GM19324 (cell line): Measurements from ENCODE around the gene RBM20.

Source experiments
- ATAC-seq: cut with Tn5 transposase; IDR thresholded peaks from one replicate; pipeline ENCODE4 v1.9.1; 2021; ENCODE audit warnings: mild to moderate bottlenecking, moderate library complexity; ENCODE audit not compliant: unreplicated experiment, low FRiP score

Gene RBM20

DNA sequence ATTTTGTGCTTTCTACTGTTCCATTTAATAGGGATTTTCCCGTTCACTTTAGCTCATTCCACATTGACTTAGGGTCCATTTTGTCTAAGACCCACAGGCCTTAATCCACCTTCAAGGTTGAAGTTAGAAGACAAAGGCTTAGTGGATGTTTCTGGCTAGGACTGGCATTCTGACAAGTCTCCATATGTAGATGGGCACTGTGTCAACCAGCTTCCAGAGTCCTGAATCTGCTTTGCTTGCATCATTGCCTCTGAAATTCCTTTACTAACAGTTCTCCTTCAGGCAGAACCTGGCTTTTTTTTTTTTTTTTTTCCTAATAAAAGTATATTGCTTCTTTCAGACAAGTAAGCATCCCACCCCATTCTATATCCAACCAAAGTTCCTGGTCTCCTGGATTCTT, 158.0 kb downstream of the RBM20 start:
- no peak for ATAC-seq

DNA sequence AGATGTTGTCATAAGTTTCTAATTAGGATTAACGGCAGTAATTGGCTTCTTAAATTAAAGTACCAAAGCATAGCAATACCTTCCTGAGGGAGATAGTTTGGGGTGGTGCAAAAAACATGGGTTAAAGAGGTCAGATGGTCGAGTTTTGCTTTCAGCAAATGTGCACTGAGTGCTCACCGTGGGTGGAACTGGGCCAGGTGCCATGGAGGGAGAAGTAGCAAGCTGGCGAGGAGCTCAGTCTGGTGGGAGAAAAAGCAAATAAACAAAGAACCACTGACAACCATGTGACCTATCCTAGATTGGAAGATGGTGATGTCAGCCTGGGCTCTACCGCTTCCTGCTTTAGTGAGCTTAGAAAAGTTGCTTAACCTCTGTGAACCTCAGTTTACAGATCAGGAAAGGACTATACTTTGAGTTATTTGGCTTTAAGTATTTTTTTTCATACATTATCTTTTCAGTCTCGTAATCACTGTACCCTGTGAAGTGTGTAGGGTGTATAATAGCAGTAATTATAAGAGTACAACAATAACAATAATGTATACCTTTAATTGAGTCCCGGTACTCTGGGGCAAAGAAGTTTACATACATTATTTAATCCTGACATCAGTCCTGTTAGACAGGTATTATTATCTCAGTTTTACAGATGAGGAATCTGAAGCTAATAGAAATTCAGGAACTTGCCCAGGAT, 158.6 kb downstream of the RBM20 start:
- ATAC-seq = peak; percentile 52

DNA sequence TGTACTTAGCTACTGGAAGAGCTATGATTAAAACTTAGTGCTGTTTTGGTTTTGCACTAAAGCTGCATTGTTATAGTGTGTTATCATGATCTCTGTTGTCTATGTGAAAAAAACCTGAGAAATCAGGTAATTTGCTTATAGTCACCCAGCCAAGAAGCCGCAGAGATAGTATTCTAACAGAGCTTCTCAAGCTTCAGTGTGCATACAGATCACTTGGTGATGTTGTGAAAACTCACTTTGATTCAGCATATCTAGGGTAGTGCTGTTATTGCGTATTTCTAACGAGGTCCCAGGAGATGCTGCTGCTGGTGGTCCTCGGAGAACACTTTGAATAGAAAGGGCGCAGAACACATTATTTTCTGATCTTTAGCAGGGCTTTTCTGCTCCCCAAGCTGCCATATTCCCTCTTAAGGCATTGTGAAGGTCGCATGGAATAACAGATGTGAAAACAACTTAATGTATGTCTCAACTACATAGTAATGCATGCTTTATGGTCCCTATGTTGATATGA, 159.2 kb downstream of the RBM20 start:
- peak; percentile 56 for ATAC-seq

DNA sequence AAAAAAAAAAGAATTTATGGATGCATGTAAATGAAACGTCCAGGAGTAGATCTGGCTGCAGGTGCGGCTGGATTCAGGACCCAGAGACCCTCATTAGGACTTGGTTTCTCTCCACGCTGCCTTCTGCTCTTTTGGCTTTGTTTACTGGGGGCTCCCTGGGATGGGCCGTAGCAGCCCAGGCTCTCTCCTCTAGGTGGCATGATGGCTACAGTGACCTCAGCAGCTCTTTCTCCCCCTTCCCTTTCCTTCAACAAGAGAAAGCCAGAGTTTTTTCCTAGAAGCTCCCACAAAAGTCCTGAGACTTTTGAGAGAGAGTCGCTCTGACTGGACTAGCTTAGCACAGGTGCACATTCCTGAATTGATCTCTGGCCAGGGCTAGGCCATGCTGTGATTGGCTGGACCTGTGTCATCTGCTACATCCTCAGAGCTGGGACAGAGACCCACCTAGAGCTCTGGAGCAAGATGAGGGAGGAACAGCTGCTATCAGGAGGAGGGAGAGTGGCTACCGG, 159.7 kb downstream of the RBM20 start:
- ATAC-seq = peak; percentile 45

DNA sequence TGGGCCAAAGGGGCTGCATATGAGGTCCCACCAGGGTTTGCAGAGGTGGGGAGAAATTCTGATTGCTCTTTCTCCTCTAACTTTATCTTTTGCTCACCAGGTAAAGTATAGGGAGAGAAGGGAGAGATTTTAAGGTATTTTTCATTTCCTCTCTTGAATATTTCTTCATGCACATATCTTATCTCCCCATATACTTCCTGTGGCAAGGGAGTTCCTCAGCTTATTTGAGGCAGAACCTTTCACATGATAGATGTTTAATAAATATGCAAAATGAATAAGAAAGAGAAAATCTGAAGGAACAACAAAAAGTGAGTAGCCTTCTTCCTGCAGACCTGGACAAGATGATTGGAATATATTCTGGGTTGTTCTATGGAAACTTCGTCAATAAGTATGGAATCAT, 160.2 kb downstream of the RBM20 start:
- no peak for ATAC-seq

DNA sequence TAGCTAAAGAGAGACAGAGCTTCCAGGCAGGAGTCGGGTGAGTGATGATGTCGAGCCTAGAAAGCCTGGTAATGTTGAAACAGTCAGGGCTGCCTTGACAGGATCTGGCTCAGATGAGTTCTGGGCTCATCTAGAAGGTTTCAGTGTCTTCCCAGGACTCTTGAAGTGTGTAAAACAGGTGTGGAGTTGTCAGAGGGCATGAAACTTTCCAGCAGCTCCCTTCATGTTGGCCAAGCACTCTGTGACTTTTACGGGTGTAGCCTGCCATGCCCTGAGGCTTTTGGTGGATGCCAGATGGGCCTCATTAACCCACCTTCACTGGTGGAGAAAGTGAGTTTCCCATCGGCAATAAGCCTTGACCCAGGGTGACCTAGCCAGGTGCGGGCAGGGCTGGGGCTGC, 161.2 kb downstream of the RBM20 start:
- no peak for ATAC-seq

DNA sequence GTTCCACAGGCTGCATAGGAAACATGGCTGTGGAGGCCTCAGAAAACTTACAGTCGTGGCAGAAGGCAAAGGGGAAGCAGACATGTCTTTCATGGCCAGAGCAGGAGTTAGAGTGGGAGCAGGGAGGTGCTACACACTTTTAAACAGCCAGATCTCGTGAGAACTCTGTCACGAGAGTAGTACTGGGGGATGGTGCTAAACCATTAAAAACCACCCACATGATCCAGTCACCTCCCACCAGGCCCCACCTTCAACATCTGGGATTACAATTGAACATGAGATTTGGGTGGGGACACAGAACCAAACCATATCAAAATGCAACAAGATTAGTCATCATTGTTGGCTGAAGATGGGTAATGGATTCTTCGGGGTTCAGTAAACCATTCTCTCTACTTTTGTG, 162.2 kb downstream of the RBM20 start:
- no peak for ATAC-seq

DNA sequence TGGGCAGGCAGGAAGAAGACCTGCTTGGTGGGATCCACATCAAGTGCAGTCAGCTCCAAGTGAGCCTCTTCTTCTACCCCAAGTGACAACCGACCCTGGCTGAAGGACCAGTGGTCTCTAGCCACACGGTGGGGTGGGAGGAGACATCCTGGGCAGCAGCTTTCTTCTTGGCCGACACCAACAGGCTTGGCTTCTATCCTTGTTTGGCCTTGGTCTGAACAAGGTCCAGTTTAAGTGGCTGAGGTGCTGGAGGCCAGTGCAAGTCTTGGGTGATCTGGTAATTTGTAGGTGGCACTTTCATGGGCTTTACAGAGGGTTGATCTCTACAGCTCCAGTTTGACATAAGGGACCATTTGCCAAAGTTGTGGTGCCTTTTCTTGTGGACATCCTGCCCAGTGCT, 164.0 kb downstream of the RBM20 start:
- ATAC-seq = no peak

DNA sequence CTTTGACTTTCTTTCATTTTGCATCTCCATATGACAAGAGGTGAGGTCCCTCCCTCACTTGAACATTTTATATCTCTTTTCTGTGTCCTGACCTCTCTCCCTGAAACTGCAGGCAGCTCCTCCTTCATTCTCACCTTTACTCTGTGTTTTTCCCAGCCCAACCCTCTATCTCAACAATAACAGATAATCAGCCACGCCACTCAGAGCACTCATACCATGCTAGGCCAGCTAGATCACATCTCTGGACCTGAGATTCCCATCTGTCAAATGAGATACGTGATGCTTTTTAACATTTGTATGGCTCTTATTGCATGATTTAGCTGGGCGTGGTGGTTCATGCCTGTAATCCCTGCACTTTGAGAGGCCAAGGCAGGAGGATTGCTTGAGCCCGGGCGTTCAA, 164.5 kb downstream of the RBM20 start:
- no peak for ATAC-seq

DNA sequence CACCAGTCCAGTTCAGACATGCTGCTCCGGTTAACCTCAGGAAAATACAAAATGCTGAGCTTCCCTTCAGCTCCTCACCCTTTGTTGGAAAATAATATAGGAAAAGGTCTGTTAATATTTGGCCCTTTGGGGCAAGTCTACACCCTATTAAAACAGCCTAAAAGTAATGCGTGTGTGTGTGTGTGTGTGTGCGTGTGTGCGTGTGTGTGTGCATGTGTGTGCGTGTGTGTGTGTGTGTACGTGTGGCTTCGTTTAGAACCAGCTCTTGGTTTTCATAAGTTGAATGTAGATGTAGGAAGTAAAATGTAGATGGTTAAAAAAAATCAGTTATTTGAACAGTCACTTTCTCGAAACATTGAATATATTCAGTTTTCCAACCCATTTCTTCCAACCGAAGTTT, 166.5 kb downstream of the RBM20 start:
- no peak for ATAC-seq

DNA sequence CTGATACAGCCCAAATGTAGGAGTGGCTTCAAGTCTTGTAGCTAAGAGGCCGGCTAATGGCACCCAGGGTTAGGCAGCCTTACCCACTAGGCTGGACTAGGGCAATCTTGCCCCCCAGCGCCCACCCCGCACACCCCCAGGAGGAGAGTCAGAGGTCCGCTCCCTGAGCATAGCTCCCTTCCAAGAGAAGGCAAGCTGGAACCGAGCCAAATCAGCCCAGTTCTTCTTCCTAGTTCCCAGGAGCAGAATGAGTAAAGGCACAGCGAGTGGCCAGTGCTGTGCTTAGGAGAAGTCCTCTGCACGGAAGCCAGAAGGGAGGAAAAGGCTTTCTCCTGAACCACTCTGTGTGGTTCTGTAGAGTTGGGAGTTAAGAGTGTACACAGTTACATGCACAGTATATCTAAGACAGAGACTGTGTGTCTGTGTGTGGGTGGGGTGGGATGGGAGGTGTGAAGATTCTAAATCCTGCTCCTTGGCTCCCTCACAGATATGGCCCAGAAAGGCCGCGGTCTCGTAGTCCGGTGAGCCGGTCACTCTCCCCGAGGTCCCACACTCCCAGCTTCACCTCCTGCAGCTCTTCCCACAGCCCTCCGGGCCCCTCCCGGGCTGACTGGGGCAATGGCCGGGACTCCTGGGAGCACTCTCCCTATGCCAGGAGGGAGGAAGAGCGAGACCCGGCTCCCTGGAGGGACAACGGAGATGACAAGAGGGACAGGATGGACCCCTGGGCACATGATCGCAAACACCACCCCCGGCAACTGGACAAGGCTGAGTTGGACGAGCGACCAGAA, 167.8 kb downstream of the RBM20 start:
- no peak for ATAC-seq

DNA sequence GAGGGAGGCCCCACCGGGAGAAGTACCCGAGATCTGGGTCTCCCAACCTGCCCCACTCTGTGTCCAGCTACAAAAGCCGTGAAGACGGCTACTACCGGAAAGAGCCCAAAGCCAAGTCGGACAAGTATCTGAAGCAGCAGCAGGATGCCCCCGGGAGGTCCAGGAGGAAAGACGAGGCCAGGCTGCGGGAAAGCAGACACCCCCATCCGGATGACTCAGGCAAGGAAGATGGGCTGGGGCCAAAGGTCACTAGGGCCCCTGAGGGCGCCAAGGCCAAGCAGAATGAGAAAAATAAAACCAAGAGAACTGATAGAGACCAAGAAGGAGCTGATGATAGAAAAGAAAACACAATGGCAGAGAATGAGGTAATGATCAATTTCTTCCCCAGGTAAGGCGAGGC, 168.4 kb downstream of the RBM20 start:
- ATAC-seq = no peak

DNA sequence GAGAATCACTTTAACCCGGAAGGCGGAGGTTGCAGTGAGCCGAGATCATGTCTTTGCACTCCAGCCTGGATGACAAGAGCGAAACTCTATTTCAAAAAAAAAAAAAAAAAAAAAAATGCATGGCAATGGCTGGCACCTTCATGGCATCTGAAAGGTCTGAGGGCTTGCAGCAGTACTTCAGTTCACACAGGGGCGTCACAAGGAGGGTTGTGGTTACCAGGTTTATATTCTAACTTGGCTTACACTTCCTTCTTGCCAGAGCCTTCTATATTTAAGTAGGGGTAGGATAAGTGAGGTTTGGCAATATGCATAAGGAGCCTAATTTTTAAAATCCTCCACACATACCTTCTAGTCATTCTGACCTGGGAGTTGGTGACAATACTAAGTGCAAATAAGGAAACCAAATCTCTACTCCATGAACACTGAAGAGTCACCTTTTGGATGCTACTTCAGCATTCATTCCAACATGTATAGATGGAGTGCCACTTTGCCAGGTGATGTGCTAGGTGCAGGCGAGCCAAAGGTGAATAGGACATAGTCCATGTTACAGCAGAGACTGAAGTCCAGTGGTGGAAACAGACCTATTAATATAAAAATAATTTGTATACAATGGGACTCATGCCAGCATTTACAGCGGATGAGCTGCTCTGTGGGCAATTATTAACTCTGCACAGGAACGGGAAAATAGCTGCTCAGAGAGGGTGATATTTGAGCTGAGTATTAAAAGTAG, 169.8 kb downstream of the RBM20 start:
- no peak for ATAC-seq

DNA sequence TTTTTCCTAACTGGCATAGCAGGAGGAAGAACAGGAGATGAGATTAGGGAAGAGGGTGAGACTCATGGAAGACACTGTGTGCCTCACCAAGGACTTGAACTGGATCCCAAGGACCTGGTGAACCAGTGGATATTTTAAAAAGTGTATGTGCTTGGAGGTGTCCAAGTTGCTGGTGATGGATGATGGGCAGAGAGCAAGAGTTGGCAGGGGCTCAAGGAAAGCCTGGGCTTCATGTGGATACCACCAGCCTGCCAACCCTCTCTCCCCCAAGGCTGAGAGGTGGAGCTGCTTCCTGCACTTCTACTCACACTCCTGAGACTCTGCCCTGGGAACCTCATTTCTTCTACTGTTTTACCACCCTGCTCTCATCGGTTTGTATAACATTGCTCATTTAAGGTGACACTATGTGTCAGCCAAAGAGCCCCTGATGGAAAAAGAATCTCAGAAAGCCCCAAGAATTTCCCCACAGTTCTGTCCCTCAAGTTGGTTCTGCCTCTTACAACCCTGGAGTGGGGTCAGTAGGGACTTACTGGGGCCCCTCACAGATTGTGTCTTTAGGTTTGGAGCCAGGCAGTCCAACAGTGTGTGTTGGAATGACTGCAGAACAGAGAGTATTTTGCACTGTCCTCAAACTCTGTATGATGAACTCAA, 171.3 kb downstream of the RBM20 start:
- ATAC-seq = no peak

DNA sequence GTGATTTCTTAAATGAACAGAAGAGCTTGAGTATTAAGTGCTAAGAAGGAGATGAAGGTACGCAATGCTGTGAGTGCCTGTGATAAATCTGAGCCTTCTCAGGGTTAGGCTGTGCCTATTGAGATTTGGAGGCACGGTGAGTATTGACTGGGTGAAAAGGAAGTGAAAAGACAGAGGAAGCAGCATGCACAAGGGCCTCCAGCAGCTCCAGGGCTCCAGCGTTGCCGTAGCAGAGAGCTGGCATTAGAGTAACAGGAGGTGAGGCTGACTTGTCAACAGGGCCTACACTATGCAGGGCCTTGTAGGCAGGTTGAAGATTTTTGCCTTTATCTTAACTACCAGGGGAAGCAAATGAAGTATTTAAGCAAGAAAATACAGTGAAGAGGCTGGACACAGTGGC, 173.5 kb downstream of the RBM20 start:
- peak; percentile 39 for ATAC-seq

DNA sequence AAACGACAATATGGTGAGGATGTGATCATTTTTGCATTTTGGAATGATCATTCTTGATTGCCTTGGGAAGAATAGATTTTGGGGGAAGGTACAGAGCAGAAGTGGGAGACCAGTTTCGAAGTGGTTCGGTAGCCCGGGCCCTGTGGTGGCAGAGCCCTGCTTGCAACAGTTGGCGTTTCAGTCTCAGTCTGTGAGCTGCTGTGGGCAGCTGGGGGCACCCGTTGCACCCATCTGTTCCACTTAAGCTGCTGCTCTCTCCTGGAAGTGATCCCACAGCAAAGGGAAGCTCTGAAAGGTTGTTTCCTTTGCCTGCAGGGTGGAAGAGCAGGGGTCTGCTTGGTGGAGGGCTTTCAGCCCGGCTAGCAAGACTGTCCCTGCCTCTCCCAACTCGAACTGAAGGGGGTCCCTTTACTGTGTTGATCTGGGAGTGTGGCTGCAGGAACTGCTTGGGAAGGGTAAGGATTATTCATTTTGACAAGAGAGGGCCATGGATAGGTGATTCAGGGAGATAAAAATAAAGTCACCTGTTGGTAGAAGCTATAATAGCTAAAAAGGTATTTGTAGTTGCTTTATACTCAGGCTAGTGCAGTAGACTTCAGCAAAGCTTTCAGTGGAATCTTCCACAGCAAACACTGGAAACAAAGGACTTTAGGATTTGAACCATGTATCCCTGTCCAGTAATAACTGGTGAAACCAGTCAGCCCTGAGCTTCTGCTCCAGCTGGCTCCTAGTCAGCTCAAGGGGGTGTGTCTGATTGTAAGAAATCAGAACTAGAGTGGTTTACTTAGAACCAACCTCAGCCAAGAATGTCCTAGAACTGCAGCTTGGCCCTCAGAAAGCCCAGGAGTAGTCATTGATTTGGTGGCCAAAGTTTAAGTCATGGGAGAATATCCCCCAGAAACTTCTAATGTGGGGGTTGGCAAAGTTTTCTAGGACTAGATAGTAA, 174.4 kb downstream of the RBM20 start:
- ATAC-seq = no peak

DNA sequence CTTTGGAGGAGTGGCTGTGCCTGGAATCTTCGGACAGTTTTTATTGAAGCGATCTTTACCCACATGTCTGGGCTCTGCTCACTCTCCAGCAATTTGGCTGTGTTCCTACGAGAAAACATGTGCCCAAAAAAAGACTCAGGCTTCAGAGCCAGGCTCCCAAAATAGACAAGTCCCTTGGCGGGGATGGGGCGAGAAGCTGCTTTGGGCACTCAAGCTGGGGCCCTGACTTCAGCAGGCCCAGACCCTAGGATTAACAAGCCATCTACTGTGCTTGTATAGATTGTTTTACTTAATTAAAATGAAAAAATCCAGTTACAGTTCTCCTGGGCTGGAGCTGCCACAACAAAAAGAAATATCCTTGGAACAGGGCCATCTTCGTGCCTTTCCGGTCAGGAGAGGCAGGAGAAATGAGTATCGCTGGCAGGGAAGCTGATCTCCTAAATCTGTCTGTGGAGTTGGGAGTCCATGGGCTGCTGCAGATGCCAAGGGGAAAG, 176.2 kb downstream of the RBM20 start:
- no peak for ATAC-seq

DNA sequence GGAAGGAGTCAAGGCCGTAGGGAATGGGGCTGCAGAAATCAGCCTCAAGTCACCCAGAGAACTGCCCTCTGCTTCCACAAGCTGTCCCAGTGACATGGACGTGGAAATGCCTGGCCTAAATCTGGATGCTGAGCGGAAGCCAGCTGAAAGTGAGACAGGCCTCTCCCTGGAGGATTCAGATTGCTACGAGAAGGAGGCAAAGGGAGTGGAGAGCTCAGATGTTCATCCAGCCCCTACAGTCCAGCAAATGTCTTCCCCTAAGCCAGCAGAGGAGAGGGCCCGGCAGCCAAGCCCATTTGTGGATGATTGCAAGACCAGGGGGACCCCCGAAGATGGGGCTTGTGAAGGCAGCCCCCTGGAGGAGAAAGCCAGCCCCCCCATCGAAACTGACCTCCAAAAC, 177.4 kb downstream of the RBM20 start:
- ATAC-seq = no peak

DNA sequence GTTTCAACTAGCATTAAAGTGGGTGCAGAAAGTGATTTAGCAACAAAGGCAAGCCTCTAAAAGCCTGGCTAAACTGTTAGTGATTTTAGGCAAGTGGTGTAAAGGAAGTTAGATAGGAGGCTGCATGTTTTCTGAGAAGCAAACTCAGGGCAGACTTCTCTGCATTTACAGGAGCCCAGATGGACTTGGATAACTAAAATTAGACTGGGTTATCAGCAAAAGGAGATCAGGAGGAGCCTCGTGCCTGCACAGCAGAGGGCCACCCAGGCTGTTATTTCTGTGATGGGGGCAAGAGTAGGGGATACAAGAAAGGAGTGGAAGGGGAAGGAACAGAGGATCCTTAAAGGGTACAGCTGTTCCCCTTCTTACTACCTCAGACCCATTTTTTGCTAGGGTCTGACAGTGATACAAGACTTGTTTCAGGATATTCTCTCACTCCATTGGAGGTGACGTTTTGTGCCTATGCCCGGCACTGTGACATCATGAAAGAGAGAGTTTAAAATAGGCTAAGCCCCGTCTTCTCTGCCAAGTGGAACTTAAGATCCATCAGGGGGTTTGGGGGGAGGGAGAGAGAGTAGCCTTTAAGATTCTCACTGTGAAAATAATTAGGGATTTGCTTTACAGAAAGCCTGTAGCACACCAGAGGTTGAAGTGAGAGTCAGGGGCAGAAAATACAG, 178.0 kb downstream of the RBM20 start:
- ATAC-seq = no peak
